Measurements from ENCODE around the gene PLXDC1.

Gene PLXDC1

DNA sequence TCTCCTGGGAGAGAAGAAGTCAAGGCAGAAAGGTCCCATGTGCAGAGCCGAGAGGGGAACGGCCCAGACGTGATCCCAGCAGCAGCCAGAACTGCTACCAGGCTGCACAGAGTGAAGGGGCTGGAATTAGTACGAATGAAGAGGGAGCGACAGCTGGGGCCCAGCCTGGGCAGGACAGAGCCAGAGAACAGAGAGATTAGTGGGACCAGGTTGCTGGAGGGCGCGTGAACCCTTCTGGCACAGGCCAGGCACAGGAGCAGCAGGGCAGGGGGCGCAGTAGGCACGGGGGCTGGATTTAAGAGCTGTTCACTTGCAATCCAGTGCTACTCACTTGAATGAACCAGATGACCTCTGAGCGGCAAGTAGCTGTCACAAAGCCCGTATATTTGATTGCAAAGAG is 66.9 kb downstream of the PLXDC1 start (continued):
- TF ChIP-seq ZFHX2 (tag by site-specific recombination; conservative IDR thresholded peaks at IDR 0.05) = no peak
- no peak for TF ChIP-seq ZNF23 (tag by site-specific recombination; IDR thresholded peaks at IDR 0.05; ENCODE audit: borderline replicate concordance)
- TF ChIP-seq ZNF626 (tag by site-specific recombination; IDR thresholded peaks at IDR 0.05) = no peak
- TF ChIP-seq KLF9 (tag by site-specific recombination; IDR thresholded peaks at IDR 0.05; ENCODE audit: low read depth) = no peak

GRCh38 chr17:39083270-39083669 is 68.2 kb downstream of the PLXDC1 start:
- no peaks in the 10 kb centered on the region for H3K9me3 ChIP-seq (ENCODE audit: control insufficient read depth, insufficient read depth, low read depth, low read length)
- ChIA-PET POLR2A (interaction anchor here (0.6 to 1.4 kb wide), 2 partner anchors 26 to 70 kb away, joined by 4 to 7 read pairs; no protein-coding TSS in a partner anchor), CTCF (interaction anchor here (0.6 to 1.5 kb wide), 4 partner anchors 13 to 156 kb away, joined by 3 to 5 read pairs (median 4); no protein-coding TSS in a partner anchor)
- peak overlapping the region; percentile 69 for H3K27ac ChIP-seq (ENCODE audit: extremely low read depth, low read depth, low read length)
- TF ChIP-seq, protein P1, sequence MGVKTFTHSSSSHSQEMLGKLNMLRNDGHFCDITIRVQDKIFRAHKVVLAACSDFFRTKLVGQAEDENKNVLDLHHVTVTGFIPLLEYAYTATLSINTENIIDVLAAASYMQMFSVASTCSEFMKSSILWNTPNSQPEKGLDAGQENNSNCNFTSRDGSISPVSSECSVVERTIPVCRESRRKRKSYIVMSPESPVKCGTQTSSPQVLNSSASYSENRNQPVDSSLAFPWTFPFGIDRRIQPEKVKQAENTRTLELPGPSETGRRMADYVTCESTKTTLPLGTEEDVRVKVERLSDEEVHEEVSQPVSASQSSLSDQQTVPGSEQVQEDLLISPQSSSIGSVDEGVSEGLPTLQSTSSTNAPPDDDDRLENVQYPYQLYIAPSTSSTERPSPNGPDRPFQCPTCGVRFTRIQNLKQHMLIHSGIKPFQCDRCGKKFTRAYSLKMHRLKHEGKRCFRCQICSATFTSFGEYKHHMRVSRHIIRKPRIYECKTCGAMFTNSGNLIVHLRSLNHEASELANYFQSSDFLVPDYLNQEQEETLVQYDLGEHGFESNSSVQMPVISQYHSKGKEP (tag by site-specific recombination; IDR thresholded peaks at IDR 0.05) = no peak
- no peak for TF ChIP-seq ZNF585B (tag by site-specific recombination; IDR thresholded peaks at IDR 0.05)
- TF ChIP-seq, protein P2, sequence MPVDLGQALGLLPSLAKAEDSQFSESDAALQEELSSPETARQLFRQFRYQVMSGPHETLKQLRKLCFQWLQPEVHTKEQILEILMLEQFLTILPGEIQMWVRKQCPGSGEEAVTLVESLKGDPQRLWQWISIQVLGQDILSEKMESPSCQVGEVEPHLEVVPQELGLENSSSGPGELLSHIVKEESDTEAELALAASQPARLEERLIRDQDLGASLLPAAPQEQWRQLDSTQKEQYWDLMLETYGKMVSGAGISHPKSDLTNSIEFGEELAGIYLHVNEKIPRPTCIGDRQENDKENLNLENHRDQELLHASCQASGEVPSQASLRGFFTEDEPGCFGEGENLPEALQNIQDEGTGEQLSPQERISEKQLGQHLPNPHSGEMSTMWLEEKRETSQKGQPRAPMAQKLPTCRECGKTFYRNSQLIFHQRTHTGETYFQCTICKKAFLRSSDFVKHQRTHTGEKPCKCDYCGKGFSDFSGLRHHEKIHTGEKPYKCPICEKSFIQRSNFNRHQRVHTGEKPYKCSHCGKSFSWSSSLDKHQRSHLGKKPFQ (tag by site-specific recombination; IDR thresholded peaks at IDR 0.05) = no peak
- H3K36me3 ChIP-seq (ENCODE audit: control insufficient read depth in 2 of 2, insufficient read depth in 1 of 2, low read length in 2 of 2) = no peaks in the 10 kb centered on the region
- no peak overlapping the region for H3K4me3 ChIP-seq (ENCODE audit: low read depth, low read length)
- H3K4me1 ChIP-seq (ENCODE audit: control insufficient read depth, insufficient read depth, low read length) = peaks cover 15% of the 10 kb centered on the region

DNA sequence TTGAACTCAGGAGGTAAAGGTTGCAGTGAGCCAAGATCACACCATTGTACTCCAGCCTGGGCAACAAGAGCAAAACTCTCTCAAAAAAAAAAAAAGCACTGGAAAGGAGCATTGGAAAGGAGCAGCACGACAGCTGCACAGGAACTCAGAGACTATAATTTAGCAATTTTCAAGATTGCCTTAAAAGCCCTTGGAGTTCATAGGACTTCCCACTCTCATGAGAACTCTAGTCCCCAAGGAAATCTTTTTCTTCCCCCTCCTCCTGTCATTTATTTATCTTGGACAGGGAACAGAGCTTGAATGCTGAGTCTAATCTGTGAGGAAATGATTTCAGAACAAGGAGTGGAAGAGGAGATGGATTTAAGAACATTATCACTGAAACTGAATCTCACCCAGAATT is 69.0 kb downstream of the PLXDC1 start:
- Histone ChIP-seq H3K36me3 (ENCODE audit: control insufficient read depth in 2 of 2, insufficient read depth in 1 of 2, low read length in 2 of 2) (no peaks in the 10 kb centered on the region), H3K9me3 (ENCODE audit: control insufficient read depth, insufficient read depth, low read depth, low read length) (no peaks in the 10 kb centered on the region), H3K27ac (ENCODE audit: extremely low read depth, low read depth, low read length) (peak overlapping the region; percentile 69), H3K4me1 (ENCODE audit: control insufficient read depth, insufficient read depth, low read length) (peaks cover 15% of the 10 kb centered on the region), H3K4me3 (ENCODE audit: low read depth, low read length) (no peak overlapping the region)
- ChIA-PET CTCF (interaction anchor here (0.6 to 1.5 kb wide), 4 partner anchors 12 to 157 kb away, joined by 3 to 5 read pairs (median 3); no protein-coding TSS in a partner anchor), POLR2A (interaction anchor here (0.6 to 1.4 kb wide), 2 partner anchors 44 to 71 kb away, joined by 3 to 4 read pairs; no protein-coding TSS in a partner anchor)
- TF ChIP-seq ZNF394 (tag by site-specific recombination; IDR thresholded peaks at IDR 0.05; ENCODE audit: borderline replicate concordance) (no peak), ZSCAN16 (tag by site-specific recombination; IDR thresholded peaks at IDR 0.05) (no peak), ZNF37A (tag by site-specific recombination; IDR thresholded peaks at IDR 0.05) (no peak), ZSCAN4 (tag by site-specific recombination; IDR thresholded peaks at IDR 0.05) (no peak), ZNF670 (tag by site-specific recombination; IDR thresholded peaks at IDR 0.05; ENCODE audit: low read depth) (no peak), ZNF202 (tag by site-specific recombination; IDR thresholded peaks at IDR 0.05; ENCODE audit: borderline replicate concordance) (no peak), ZNF707 (tag by site-specific recombination; IDR thresholded peaks at IDR 0.05) (no peak), ZNF664 (tag by site-specific recombination; IDR thresholded peaks at IDR 0.05) (no peak), ZNF157 (tag by site-specific recombination; IDR thresholded peaks at IDR 0.05) (no peak), ZNF248 (tag by site-specific recombination; IDR thresholded peaks at IDR 0.05) (no peak), ZBTB20 (tag by site-specific recombination; IDR thresholded peaks at IDR 0.05) (no peak), KLF9 (tag by site-specific recombination; IDR thresholded peaks at IDR 0.05; ENCODE audit: low read depth) (no peak), ZNF768 (tag by site-specific recombination; IDR thresholded peaks at IDR 0.05) (peak; percentile 69), GLIS2 (tag by site-specific recombination; IDR thresholded peaks at IDR 0.05) (no peak)
- TF ChIP-seq, protein P3, sequence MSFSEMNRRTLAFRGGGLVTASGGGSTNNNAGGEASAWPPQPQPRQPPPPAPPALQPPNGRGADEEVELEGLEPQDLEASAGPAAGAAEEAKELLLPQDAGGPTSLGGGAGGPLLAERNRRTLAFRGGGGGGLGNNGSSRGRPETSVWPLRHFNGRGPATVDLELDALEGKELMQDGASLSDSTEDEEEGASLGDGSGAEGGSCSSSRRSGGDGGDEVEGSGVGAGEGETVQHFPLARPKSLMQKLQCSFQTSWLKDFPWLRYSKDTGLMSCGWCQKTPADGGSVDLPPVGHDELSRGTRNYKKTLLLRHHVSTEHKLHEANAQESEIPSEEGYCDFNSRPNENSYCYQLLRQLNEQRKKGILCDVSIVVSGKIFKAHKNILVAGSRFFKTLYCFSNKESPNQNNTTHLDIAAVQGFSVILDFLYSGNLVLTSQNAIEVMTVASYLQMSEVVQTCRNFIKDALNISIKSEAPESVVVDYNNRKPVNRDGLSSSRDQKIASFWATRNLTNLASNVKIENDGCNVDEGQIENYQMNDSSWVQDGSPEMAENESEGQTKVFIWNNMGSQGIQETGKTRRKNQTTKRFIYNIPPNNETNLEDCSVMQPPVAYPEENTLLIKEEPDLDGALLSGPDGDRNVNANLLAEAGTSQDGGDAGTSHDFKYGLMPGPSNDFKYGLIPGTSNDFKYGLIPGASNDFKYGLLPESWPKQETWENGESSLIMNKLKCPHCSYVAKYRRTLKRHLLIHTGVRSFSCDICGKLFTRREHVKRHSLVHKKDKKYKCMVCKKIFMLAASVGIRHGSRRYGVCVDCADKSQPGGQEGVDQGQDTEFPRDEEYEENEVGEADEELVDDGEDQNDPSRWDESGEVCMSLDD (tag by site-specific recombination; IDR thresholded peaks at IDR 0.05) = no peak
- TF ChIP-seq, protein P4, sequence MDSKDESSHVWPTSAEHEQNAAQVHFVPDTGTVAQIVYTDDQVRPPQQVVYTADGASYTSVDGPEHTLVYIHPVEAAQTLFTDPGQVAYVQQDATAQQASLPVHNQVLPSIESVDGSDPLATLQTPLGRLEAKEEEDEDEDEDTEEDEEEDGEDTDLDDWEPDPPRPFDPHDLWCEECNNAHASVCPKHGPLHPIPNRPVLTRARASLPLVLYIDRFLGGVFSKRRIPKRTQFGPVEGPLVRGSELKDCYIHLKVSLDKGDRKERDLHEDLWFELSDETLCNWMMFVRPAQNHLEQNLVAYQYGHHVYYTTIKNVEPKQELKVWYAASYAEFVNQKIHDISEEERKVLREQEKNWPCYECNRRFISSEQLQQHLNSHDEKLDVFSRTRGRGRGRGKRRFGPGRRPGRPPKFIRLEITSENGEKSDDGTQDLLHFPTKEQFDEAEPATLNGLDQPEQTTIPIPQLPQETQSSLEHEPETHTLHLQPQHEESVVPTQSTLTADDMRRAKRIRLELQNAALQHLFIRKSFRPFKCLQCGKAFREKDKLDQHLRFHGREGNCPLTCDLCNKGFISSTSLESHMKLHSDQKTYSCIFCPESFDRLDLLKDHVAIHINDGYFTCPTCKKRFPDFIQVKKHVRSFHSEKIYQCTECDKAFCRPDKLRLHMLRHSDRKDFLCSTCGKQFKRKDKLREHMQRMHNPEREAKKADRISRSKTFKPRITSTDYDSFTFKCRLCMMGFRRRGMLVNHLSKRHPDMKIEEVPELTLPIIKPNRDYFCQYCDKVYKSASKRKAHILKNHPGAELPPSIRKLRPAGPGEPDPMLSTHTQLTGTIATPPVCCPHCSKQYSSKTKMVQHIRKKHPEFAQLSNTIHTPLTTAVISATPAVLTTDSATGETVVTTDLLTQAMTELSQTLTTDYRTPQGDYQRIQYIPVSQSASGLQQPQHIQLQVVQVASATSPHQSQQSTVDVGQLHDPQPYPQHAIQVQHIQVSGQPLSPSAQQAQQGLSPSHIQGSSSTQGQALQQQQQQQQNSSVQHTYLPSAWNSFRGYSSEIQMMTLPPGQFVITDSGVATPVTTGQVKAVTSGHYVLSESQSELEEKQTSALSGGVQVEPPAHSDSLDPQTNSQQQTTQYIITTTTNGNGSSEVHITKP (tag by site-specific recombination; IDR thresholded peaks at IDR 0.05) = peak; percentile 64
